Cardiac muscle cell (in vitro differentiated cells and primary cell): ENCODE results near the gene ATP8B1. TPM values are rescaled to one million over a fixed set of nuclear protein-coding genes. Genes with fewer than 3 reads are reported as not detected.
A peak's percentile ranks its signal among the peaks of the same experiment; 100 is the strongest.
"Not testable (repeated sequence)": the region's sequence is repeated elsewhere in the genome, so short reads cannot be mapped to it uniquely, and the experiment has no call there.

ENCODE experiments used
- DNase-seq, 2 donors: peaks; one replicate each; pipeline versions ENCODE4 v3.0.0 to v3.0.0-alpha.2; 2010 to 2017; ENCODE audit warnings: low read depth in 1 of 2, low spot score in 1 of 2
- H3K27ac ChIP-seq: fragments of 200-600 bp; sonication (generic); 2 replicates; pipeline ENCODE4 v1.5.1; 2016
- H3K27me3 ChIP-seq: fragments of 200-600 bp; sonication (generic); 2 replicates; pipeline ENCODE4 v1.6.0; 2016; ENCODE audit warnings: control low read depth
- H3K36me3 ChIP-seq: fragments of 200-600 bp; sonication (generic); 2 replicates; pipeline ENCODE4 v1.5.1; 2016; ENCODE audit warnings: control low read depth
- H3K4me1 ChIP-seq: fragments of 200-600 bp; sonication (generic); 2 replicates; pipeline ENCODE4 v1.8.1; 2017; ENCODE audit warnings: low read depth, mild to moderate bottlenecking, mixed run types
- H3K4me3 ChIP-seq: fragments of 200-600 bp; sonication (generic); 2 replicates; pipeline ENCODE4 v1.5.1; 2016; ENCODE audit warnings: mild to moderate bottlenecking
- H3K9me3 ChIP-seq: fragments of 200-600 bp; sonication (generic); 2 replicates; pipeline ENCODE4 v1.5.1; 2017; ENCODE audit warnings: low read depth, mild to moderate bottlenecking, control low read depth
- CTCF ChIP-seq: IDR thresholded peaks from 2 replicates; pipeline ENCODE4 v1.5.1; 2012; ENCODE audit warnings: low read depth, mild to moderate bottlenecking, low read length
- polyA plus RNA-seq: library from polyadenylated mRNA; unstranded; fragments of >200 nt; fragmentation: Nextera tagmentation; extraction: Ambion mirVana; gene quantifications from 2 replicates; pipeline ENCODE4 v1.2.1, GENCODE V29; 2016
- total RNA-seq: library from RNA; depleted of rRNA; stranded (reverse); fragments of >200 nt; gene quantifications from 2 replicates; pipeline ENCODE4 v1.2.3, GENCODE V29; 2016

The ATP8B1 gene
- total and polyA plus RNA-seq, 2 experiments from 2014 or later = 0.17 to 0.21 TPM

- no peak overlapping the region for H3K4me3 ChIP-seq
- no peak overlapping the region for H3K27ac ChIP-seq
- H3K36me3 ChIP-seq = no peaks in the 10 kb centered on the region
- H3K4me1 ChIP-seq = no peaks in the 10 kb centered on the region
- no peak for TF ChIP-seq CTCF
- no peaks in the 10 kb centered on the region for H3K27me3 ChIP-seq
- DNase-seq = no peak
- no peaks in the 10 kb centered on the region for H3K9me3 ChIP-seq
Observed at GRCh38 chr18:57651914-57652313, 151.2 kb downstream of the ATP8B1 start.

- TF ChIP-seq CTCF = no peak
- no peak overlapping the region for H3K4me3 ChIP-seq
- no peaks in the 10 kb centered on the region for H3K27me3 ChIP-seq
- H3K9me3 ChIP-seq = no peaks in the 10 kb centered on the region
- no peak overlapping the region for H3K27ac ChIP-seq
- H3K36me3 ChIP-seq = no peaks in the 10 kb centered on the region
- DNase-seq = peak in 1 of 2 donors; percentile 87
- no peaks in the 10 kb centered on the region for H3K4me1 ChIP-seq
Observed at GRCh38 chr18:57649556-57650500, 153.3 kb downstream of the ATP8B1 start.

GRCh38 chr18:57648414-57648813, 154.7 kb downstream of the ATP8B1 start:
- H3K4me3 ChIP-seq = no peak overlapping the region
- no peaks in the 10 kb centered on the region for H3K9me3 ChIP-seq
- TF ChIP-seq CTCF = no peak
- no peak for DNase-seq
- H3K36me3 ChIP-seq = no peaks in the 10 kb centered on the region
- no peak overlapping the region for H3K27ac ChIP-seq
- no peaks in the 10 kb centered on the region for H3K4me1 ChIP-seq
- no peaks in the 10 kb centered on the region for H3K27me3 ChIP-seq

GRCh38 chr18:57644540-57644939, 158.6 kb downstream of the ATP8B1 start:
- TF ChIP-seq CTCF = peak; percentile 33
- no peaks in the 10 kb centered on the region for H3K9me3 ChIP-seq
- H3K4me3 ChIP-seq = no peak overlapping the region

GRCh38 chr18:57643726-57644125, 159.4 kb downstream of the ATP8B1 start:
- H3K4me3 ChIP-seq, H3K36me3 ChIP-seq, H3K27ac ChIP-seq, H3K9me3 ChIP-seq, DNase-seq, H3K4me1 ChIP-seq, H3K27me3 ChIP-seq: not testable (repeated sequence)

More at GRCh38 chr18:57644540-57644939, 158.6 kb downstream of the ATP8B1 start:
- Histone ChIP-seq H3K27ac (no peak overlapping the region), H3K4me1 (no peaks in the 10 kb centered on the region), H3K27me3 (no peaks in the 10 kb centered on the region), H3K36me3 (no peaks in the 10 kb centered on the region)
- DNase-seq = peak in 1 of 2 donors; percentile 49

- H3K9me3 ChIP-seq, H3K4me1 ChIP-seq, H3K27me3 ChIP-seq, H3K27ac ChIP-seq, H3K36me3 ChIP-seq, H3K4me3 ChIP-seq, DNase-seq: not testable (repeated sequence)
Observed at GRCh38 chr18:57642462-57642861, 160.7 kb downstream of the ATP8B1 start.
